Adrenal gland (tissue), 12 donors: ENCODE data around the gene PTBP2. TPM values are rescaled to one million over a fixed set of nuclear protein-coding genes. Genes with fewer than 3 reads are reported as not detected.

Experiments used
- DNase-seq, 7 donors: peaks; one replicate each; pipeline ENCODE4 v3.0.0-alpha.2; 2019 to 2020
- H3K27ac ChIP-seq, 5 donors: fragments of 200-600 bp; sonication (generic) in 4 of 5; 1 replicate in 3 of 5; 2 replicates in 2 of 5; pipeline versions ENCODE4 v1.5.1 to v1.8.0; 2016 to 2020; ENCODE audit warnings: mild to moderate bottlenecking in 1 of 5
- H3K27me3 ChIP-seq: fragments of 200-600 bp; 2 replicates; pipeline ENCODE4 v1.8.0; 2021
- H3K36me3 ChIP-seq, 2 donors: fragments of 200-600 bp; replicated peaks in 1 of 2; 1 replicate in 1 of 2; 2 replicates in 1 of 2; pipeline versions ENCODE4 v1.5.1 to v1.8.0; 2018 to 2022
- H3K4me1 ChIP-seq, 2 donors: fragments of 200-600 bp; replicated peaks in 1 of 2; 1 replicate in 1 of 2; 2 replicates in 1 of 2; pipeline versions ENCODE4 v1.5.1 to v1.8.0; 2018 to 2021
- H3K4me3 ChIP-seq, 4 donors: fragments of 200-600 bp; sonication (generic) in 3 of 4; one replicate each; pipeline ENCODE4 v1.5.1; 2016 to 2018
- H3K9me3 ChIP-seq, 3 donors: fragments of 200-600 bp; sonication (generic) in 1 of 3; replicated peaks in 1 of 3; 1 replicate in 2 of 3; 2 replicates in 1 of 3; pipeline versions ENCODE4 v1.5.1 to v1.8.0; 2016 to 2021
- POLR2A ChIP-seq, 2 donors: fragments of 450-650 bp; IDR thresholded peaks; one replicate each; pipeline ENCODE4 v1.6.1; 2017; ENCODE audit warnings: antibody characterized with exemption in 2 of 2, mild to moderate bottlenecking in 2 of 2, moderate library complexity in 1 of 2
- WGBS, 4 donors: extraction: QIAGEN DNeasy Blood & Tissue Kit in 2 of 4; methylation state at CpG; one replicate each; pipeline versions ENCODE4 v1.1.5 to v1.1.7; 2013 to 2017; 5-methylcytosine and 5-hydroxymethylcytosine counted together
- intact Hi-C, 2 donors: fragments of 100-400 bp; cut with DNase I; formaldehyde crosslinking; loops; one replicate each; pipeline versions ENCODE4 v1.14.1 to v1.15.0; 2022 to 2023
- polyA plus RNA-seq, 3 donors: library from polyadenylated mRNA; stranded (reverse); fragments of 200-250 nt in 2 of 3; fragments of 350-450 nt in 1 of 3; fragmentation: Illumina TruSeq in 1 of 3; extraction: RNeasy Lipid Tissue Mini Kit (QIAGEN cat#74804) in 1 of 3; gene quantifications; one replicate each; pipeline ENCODE4 v1.2.3, GENCODE V29; 2013 to 2014
- total RNA-seq, 9 donors: library from RNA; depleted of rRNA in 4 of 9; stranded (reverse); fragments of >200 nt in 4 of 9; fragments of 120-200 nt in 1 of 9; fragmentation: NEBNext Ultra II Directional in 1 of 9; extraction: Animal tissue kit (Norgen Biotek cat#: 25700) in 1 of 9; gene quantifications; one replicate each; pipeline versions ENCODE4 v1.1.0 to v1.2.4, GENCODE V29; 2013 to 2023
- TF ChIP-seq, protein P1 (sequence below), 6 experiments: fragments of 450-650 bp in 4 of 6; fragments of 200-600 bp in 2 of 6; sonication (generic) in 1 of 6; IDR thresholded peaks; 1 replicate in 5 of 6; 2 replicates in 1 of 6; pipeline versions ENCODE4 v1.5.1 to v1.8.0; 2016 to 2021; ENCODE audit warnings: antibody characterized with exemption in 6 of 6, mild to moderate bottlenecking in 2 of 6, moderate library complexity in 1 of 6
- donor health status: healthy with polysubstance abuse.
- donor health status: Bipolar disorder and iron deficiency.
- donor health status: DM: yes; HTN: yes; CAD: no.
- donor health status: DM: no; HTN: no; CAD: no.
- donor health status: DM: no; HTN: no; CAD: no.
- donor health status: DM: yes; HTN: yes; CAD: no.

The PTBP2 gene
- total and polyA plus RNA-seq, 12 donors, result 6.2 to 42.4 (median 20.1) TPM

DNA sequence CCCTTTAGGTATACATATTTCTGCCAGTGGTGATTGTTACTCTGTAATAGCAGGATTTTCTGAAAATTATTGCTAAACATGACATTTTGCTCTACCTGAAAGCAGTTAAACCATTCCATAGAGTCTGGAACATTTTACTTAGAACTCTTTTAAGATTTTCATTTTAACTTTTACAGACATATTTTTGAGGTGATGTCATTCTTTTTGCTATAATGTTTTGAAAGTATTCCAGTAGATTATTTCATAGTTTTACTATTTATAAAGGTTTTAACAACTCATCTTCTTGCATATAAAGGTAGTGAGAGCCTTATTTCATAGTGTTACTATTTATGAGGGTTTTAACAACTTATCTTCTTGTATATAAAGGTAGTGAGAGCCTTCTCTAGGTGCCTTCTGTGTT, 42.9 kb downstream of the PTBP2 start:
- Histone ChIP-seq H3K36me3 (no peaks in the 10 kb centered on the region), H3K27me3 (no peaks in the 10 kb centered on the region), H3K9me3 (peaks cover 0 to 5% (median 0%) of the 10 kb centered on the region in 3 donors), H3K4me1 (peaks cover 4 to 11% of the 10 kb centered on the region in 2 donors), H3K27ac (peak overlapping the region in 3 of 5 donors; percentile 7 to 26 (median 11)), H3K4me3 (no peak overlapping the region)
- TF ChIP-seq, protein P1, sequence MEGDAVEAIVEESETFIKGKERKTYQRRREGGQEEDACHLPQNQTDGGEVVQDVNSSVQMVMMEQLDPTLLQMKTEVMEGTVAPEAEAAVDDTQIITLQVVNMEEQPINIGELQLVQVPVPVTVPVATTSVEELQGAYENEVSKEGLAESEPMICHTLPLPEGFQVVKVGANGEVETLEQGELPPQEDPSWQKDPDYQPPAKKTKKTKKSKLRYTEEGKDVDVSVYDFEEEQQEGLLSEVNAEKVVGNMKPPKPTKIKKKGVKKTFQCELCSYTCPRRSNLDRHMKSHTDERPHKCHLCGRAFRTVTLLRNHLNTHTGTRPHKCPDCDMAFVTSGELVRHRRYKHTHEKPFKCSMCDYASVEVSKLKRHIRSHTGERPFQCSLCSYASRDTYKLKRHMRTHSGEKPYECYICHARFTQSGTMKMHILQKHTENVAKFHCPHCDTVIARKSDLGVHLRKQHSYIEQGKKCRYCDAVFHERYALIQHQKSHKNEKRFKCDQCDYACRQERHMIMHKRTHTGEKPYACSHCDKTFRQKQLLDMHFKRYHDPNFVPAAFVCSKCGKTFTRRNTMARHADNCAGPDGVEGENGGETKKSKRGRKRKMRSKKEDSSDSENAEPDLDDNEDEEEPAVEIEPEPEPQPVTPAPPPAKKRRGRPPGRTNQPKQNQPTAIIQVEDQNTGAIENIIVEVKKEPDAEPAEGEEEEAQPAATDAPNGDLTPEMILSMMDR (IDR thresholded peaks at IDR 0.05), result no peak
- no peak for TF ChIP-seq POLR2A (IDR thresholded peaks at IDR 0.05)
- DNase-seq, result no peak
- intact Hi-C loops, result no loop called here

DNA sequence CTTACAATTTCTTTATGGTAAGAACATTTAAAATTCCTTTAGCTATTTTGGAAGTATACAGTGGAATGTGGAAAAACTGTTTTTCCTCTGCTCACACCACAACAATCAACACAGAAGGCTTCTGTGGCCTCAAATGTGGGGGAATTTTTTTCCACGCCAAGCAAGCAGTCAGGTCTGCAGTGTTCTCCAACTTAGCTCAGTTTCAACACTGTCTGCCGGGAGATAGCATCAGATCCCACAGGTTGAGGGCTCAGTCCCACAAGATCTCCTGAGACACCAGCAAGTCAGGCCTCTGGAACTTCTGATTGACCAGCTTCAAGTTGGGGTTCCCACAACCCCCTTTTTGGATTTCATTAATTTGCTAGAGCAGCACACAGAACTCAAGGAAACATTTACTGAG, 50.3 kb downstream of the PTBP2 start:
- peaks cover 0 to 5% (median 0%) of the 10 kb centered on the region in 3 donors for H3K9me3 ChIP-seq
- H3K27ac ChIP-seq, result no peak overlapping the region
- H3K4me3 ChIP-seq, result no peak overlapping the region
- no peak for DNase-seq
- intact Hi-C loops, result no loop called here
- no peaks in the 10 kb centered on the region for H3K4me1 ChIP-seq
- TF ChIP-seq, protein P1 (IDR thresholded peaks at IDR 0.05), result no peak
- TF ChIP-seq POLR2A (IDR thresholded peaks at IDR 0.05), result no peak
- WGBS, 4 donors, result 91 to 100% (median 95%) methylated on average over 1 to 2 of the region's 2 CpGs
- peaks cover 0 to 14% of the 10 kb centered on the region in 2 donors for H3K36me3 ChIP-seq
- no peaks in the 10 kb centered on the region for H3K27me3 ChIP-seq

DNA sequence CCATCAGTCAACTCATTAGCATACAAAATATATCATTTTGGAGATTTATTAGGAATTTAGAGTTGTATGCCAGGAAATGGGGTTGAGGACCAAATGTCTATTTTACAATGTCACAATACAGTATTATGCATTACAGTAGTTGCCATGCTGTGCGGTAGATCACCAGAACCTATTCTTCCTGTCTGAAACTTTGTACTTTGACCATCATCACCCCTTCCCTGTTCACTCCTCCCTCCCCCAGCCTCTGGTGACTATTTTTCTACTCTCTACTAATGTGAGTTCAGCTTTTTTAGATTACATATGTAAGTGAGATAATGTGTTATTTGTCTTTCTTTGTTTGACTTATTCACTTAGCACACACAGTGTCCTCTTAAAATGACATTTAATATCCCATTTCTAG, 50.8 kb downstream of the PTBP2 start:
- Histone ChIP-seq H3K4me1 (no peaks in the 10 kb centered on the region), H3K27ac (no peak overlapping the region), H3K27me3 (no peaks in the 10 kb centered on the region), H3K9me3 (peaks cover 0 to 5% (median 0%) of the 10 kb centered on the region in 3 donors), H3K36me3 (peaks cover 0 to 14% of the 10 kb centered on the region in 2 donors), H3K4me3 (no peak overlapping the region)
- WGBS, 4 donors, result 93 to 100% (median 94%) methylated on average over 1 of the region's 1 CpG
- DNase-seq, result no peak
- intact Hi-C loops, result no loop called here
- TF ChIP-seq POLR2A (IDR thresholded peaks at IDR 0.05), result no peak
- TF ChIP-seq, protein P1 (IDR thresholded peaks at IDR 0.05), result no peak

DNA sequence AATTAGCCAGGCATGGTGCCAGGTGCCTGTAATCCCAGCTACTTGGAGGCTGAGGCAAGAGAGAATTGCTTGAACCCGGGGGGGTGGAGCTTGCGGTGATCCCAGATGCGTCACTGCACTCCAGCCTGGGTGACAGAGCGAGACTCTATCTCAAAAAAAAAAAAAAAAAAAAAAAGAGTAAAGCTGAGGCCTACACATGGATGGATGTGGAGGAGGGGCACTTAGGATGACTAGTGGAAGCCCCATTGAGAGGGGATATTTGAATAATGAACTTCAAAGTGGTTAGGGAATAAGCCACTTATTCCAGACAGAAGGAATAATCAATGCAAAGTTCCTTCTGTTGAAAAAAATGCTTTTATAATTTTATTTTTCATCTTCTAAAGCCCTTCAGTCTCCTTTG, 51.4 kb downstream of the PTBP2 start:
- H3K36me3 ChIP-seq, result peaks cover 0 to 14% of the 10 kb centered on the region in 2 donors
- no peak overlapping the region for H3K4me3 ChIP-seq
- H3K4me1 ChIP-seq, result no peaks in the 10 kb centered on the region
- TF ChIP-seq, protein P1 (IDR thresholded peaks at IDR 0.05), result no peak
- TF ChIP-seq POLR2A (IDR thresholded peaks at IDR 0.05), result no peak
- H3K9me3 ChIP-seq, result peaks cover 0 to 5% (median 0%) of the 10 kb centered on the region in 3 donors
- 97% methylated on average over 4 of the region's 4 CpGs for WGBS, 4 donors
- intact Hi-C loops, result no loop called here
- no peak for DNase-seq
- H3K27ac ChIP-seq, result no peak overlapping the region
- H3K27me3 ChIP-seq, result no peaks in the 10 kb centered on the region
